ENCODE results near the gene CLOCK.

Gene CLOCK

GRCh38 chr4:55397520-55398321 is 149.0 kb downstream of the CLOCK start (continued):
- TF ChIP-seq MYNN (tag by site-specific recombination; IDR thresholded peaks at IDR 0.05; ENCODE audit: borderline replicate concordance) (no peak), ZNF311 (tag by site-specific recombination; IDR thresholded peaks at IDR 0.05; ENCODE audit: borderline replicate concordance) (no peak), ZFP3 (tag by site-specific recombination; IDR thresholded peaks at IDR 0.05; ENCODE audit: low read depth) (no peak), ZNF23 (tag by site-specific recombination; IDR thresholded peaks at IDR 0.05; ENCODE audit: borderline replicate concordance) (no peak), ZNF274 (IDR thresholded peaks at IDR 0.05; ENCODE audit: low read length) (no peak), ZNF274 (tag by site-specific recombination; IDR thresholded peaks at IDR 0.05; ENCODE audit: borderline replicate concordance) (no peak), HOXC10 (CRISPR knock-in tag; IDR thresholded peaks at IDR 0.05) (no peak), ZNF280D (tag by site-specific recombination; IDR thresholded peaks at IDR 0.05) (peak; percentile 59; the same call in 1 of the 2 replicates), ZNF16 (tag by site-specific recombination; IDR thresholded peaks at IDR 0.05; ENCODE audit: low read depth) (no peak), ZEB2 (tag by site-specific recombination; IDR thresholded peaks at IDR 0.05) (no peak; the same call in 1 of the 2 replicates), SCRT1 (tag by site-specific recombination; IDR thresholded peaks at IDR 0.05; ENCODE audit: borderline replicate concordance) (no peak), ZSCAN23 (tag by site-specific recombination; IDR thresholded peaks at IDR 0.05) (no peak), ZNF174 (tag by site-specific recombination; IDR thresholded peaks at IDR 0.05) (no peak), SALL2 (tag by site-specific recombination; IDR thresholded peaks at IDR 0.05; ENCODE audit: borderline replicate concordance) (no peak), ZNF433 (tag by site-specific recombination; IDR thresholded peaks at IDR 0.05; ENCODE audit: low read depth) (no peak), TRIM28 (IDR thresholded peaks at IDR 0.05; ENCODE audit: borderline replicate concordance, low read length) (peak; percentile 50; the same call in 1 of the 2 replicates), ZNF560 (tag by site-specific recombination; IDR thresholded peaks at IDR 0.05; ENCODE audit: borderline replicate concordance) (no peak), ZBTB20 (tag by site-specific recombination; IDR thresholded peaks at IDR 0.05) (peak; percentile 47; the same call in 1 of the 2 replicates), ZBTB48 (tag by site-specific recombination; IDR thresholded peaks at IDR 0.05) (no peak), ZNF76 (tag by site-specific recombination; IDR thresholded peaks at IDR 0.05; ENCODE audit: borderline replicate concordance, low read depth) (no peak), SP3 (tag by site-specific recombination; IDR thresholded peaks at IDR 0.05) (0 out of 2 replicates have a peak, but pooled peaks have one; percentile 29), ZNF596 (tag by site-specific recombination; IDR thresholded peaks at IDR 0.05) (no peak)
- TF ChIP-seq, protein P1, sequence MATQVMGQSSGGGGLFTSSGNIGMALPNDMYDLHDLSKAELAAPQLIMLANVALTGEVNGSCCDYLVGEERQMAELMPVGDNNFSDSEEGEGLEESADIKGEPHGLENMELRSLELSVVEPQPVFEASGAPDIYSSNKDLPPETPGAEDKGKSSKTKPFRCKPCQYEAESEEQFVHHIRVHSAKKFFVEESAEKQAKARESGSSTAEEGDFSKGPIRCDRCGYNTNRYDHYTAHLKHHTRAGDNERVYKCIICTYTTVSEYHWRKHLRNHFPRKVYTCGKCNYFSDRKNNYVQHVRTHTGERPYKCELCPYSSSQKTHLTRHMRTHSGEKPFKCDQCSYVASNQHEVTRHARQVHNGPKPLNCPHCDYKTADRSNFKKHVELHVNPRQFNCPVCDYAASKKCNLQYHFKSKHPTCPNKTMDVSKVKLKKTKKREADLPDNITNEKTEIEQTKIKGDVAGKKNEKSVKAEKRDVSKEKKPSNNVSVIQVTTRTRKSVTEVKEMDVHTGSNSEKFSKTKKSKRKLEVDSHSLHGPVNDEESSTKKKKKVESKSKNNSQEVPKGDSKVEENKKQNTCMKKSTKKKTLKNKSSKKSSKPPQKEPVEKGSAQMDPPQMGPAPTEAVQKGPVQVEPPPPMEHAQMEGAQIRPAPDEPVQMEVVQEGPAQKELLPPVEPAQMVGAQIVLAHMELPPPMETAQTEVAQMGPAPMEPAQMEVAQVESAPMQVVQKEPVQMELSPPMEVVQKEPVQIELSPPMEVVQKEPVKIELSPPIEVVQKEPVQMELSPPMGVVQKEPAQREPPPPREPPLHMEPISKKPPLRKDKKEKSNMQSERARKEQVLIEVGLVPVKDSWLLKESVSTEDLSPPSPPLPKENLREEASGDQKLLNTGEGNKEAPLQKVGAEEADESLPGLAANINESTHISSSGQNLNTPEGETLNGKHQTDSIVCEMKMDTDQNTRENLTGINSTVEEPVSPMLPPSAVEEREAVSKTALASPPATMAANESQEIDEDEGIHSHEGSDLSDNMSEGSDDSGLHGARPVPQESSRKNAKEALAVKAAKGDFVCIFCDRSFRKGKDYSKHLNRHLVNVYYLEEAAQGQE (tag by site-specific recombination; IDR thresholded peaks at IDR 0.05), result peak; percentile 34; the same call in 1 of the 2 replicates
- TF ChIP-seq, protein P2, sequence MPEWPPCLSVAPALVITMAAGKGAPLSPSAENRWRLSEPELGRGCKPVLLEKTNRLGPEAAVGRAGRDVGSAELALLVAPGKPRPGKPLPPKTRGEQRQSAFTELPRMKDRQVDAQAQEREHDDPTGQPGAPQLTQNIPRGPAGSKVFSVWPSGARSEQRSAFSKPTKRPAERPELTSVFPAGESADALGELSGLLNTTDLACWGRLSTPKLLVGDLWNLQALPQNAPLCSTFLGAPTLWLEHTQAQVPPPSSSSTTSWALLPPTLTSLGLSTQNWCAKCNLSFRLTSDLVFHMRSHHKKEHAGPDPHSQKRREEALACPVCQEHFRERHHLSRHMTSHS (tag by site-specific recombination; IDR thresholded peaks at IDR 0.05), result no peak
- TF ChIP-seq, protein P3, sequence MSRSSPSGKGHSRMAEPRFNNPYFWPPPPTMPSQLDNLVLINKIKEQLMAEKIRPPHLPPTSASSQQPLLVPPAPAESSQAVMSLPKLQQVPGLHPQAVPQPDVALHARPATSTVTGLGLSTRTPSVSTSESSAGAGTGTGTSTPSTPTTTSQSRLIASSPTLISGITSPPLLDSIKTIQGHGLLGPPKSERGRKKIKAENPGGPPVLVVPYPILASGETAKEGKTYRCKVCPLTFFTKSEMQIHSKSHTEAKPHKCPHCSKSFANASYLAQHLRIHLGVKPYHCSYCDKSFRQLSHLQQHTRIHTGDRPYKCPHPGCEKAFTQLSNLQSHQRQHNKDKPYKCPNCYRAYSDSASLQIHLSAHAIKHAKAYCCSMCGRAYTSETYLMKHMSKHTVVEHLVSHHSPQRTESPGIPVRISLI (tag by site-specific recombination; IDR thresholded peaks at IDR 0.05), result 0 out of 2 replicates have a peak, but pooled peaks have one; percentile 23
- TF ChIP-seq, protein P4, sequence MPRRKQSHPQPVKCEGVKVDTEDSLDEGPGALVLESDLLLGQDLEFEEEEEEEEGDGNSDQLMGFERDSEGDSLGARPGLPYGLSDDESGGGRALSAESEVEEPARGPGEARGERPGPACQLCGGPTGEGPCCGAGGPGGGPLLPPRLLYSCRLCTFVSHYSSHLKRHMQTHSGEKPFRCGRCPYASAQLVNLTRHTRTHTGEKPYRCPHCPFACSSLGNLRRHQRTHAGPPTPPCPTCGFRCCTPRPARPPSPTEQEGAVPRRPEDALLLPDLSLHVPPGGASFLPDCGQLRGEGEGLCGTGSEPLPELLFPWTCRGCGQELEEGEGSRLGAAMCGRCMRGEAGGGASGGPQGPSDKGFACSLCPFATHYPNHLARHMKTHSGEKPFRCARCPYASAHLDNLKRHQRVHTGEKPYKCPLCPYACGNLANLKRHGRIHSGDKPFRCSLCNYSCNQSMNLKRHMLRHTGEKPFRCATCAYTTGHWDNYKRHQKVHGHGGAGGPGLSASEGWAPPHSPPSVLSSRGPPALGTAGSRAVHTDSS (tag by site-specific recombination; IDR thresholded peaks at IDR 0.05), result no peak
- TF ChIP-seq, protein P5, sequence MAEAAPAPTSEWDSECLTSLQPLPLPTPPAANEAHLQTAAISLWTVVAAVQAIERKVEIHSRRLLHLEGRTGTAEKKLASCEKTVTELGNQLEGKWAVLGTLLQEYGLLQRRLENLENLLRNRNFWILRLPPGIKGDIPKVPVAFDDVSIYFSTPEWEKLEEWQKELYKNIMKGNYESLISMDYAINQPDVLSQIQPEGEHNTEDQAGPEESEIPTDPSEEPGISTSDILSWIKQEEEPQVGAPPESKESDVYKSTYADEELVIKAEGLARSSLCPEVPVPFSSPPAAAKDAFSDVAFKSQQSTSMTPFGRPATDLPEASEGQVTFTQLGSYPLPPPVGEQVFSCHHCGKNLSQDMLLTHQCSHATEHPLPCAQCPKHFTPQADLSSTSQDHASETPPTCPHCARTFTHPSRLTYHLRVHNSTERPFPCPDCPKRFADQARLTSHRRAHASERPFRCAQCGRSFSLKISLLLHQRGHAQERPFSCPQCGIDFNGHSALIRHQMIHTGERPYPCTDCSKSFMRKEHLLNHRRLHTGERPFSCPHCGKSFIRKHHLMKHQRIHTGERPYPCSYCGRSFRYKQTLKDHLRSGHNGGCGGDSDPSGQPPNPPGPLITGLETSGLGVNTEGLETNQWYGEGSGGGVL (tag by site-specific recombination; IDR thresholded peaks at IDR 0.05), result no peak

Measured in HEK293 (cell line).